Bronchial epithelial cell (primary cell): ENCODE data around the gene HADH. TPM values are rescaled to one million over a fixed set of nuclear protein-coding genes. Genes with fewer than 3 reads are reported as not detected.

Source experiments
- DNase-seq: peaks from one replicate; pipeline ENCODE4 v3.0.0-alpha.2; 2010; ENCODE audit warnings: low read depth
- FAIRE-seq: peaks from 2 replicates; lab custom pipeline; 2011; peaks lifted over from hg19 to GRCh38; lab: Jason Lieb, UNC
- H3K27me3 ChIP-seq: 2 replicates; pipeline ENCODE4 v1.5.1; 2011; ENCODE audit warnings: low read length; ENCODE audit not compliant: control insufficient read depth, insufficient read depth
- H3K36me3 ChIP-seq: 2 replicates; pipeline ENCODE4 v1.5.1; 2011; ENCODE audit warnings: low read length; ENCODE audit not compliant: control insufficient read depth, insufficient read depth
- H3K4me3 ChIP-seq: 2 replicates; pipeline ENCODE4 v1.5.1; 2011; ENCODE audit warnings: mild to moderate bottlenecking, low read depth, low read length, control low read depth
- total RNA-seq: library from RNA; depleted of rRNA; stranded (reverse); fragments of >200 nt; gene quantifications from 2 replicates; pipeline ENCODE4 v1.2.1, GENCODE V29; 2014
- TF ChIP-seq, protein P1 (sequence below): IDR thresholded peaks from 2 replicates; pipeline ENCODE4 v1.5.1; 2011; ENCODE audit warnings: mild to moderate bottlenecking, moderate library complexity, low read length, control low read depth, inconsistent platforms; ENCODE audit not compliant: insufficient read depth, severe bottlenecking

HADH gene
- total RNA-seq, 1 donor from 2014 or later = 7.1 TPM

DNA sequence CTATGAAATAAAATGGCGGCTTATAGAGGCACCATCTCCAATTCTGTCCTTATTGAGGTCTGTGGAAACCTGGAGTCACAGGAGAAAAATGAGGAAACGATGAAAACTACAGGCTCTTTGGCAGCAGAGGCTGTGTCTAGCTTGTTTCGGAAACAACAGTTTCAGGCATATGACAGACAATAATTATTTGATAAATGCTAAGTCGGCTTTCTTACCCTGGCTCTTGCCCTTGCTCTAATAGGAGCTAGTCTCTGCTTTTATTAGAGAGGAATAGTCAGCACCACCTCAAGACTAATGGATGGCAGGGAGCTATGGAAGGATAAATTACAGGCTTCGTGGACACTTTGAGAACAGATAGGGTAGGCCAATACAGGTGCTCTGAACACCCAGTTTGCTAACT, 24.3 kb downstream of the HADH start:
- FAIRE-seq = no peak
- DNase-seq = no peak
- Histone ChIP-seq H3K36me3 (peaks cover 7% of the 10 kb centered on the region), H3K4me3 (no peak overlapping the region), H3K27me3 (no peaks in the 10 kb centered on the region)
- TF ChIP-seq, protein P1, sequence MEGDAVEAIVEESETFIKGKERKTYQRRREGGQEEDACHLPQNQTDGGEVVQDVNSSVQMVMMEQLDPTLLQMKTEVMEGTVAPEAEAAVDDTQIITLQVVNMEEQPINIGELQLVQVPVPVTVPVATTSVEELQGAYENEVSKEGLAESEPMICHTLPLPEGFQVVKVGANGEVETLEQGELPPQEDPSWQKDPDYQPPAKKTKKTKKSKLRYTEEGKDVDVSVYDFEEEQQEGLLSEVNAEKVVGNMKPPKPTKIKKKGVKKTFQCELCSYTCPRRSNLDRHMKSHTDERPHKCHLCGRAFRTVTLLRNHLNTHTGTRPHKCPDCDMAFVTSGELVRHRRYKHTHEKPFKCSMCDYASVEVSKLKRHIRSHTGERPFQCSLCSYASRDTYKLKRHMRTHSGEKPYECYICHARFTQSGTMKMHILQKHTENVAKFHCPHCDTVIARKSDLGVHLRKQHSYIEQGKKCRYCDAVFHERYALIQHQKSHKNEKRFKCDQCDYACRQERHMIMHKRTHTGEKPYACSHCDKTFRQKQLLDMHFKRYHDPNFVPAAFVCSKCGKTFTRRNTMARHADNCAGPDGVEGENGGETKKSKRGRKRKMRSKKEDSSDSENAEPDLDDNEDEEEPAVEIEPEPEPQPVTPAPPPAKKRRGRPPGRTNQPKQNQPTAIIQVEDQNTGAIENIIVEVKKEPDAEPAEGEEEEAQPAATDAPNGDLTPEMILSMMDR = no peak

DNA sequence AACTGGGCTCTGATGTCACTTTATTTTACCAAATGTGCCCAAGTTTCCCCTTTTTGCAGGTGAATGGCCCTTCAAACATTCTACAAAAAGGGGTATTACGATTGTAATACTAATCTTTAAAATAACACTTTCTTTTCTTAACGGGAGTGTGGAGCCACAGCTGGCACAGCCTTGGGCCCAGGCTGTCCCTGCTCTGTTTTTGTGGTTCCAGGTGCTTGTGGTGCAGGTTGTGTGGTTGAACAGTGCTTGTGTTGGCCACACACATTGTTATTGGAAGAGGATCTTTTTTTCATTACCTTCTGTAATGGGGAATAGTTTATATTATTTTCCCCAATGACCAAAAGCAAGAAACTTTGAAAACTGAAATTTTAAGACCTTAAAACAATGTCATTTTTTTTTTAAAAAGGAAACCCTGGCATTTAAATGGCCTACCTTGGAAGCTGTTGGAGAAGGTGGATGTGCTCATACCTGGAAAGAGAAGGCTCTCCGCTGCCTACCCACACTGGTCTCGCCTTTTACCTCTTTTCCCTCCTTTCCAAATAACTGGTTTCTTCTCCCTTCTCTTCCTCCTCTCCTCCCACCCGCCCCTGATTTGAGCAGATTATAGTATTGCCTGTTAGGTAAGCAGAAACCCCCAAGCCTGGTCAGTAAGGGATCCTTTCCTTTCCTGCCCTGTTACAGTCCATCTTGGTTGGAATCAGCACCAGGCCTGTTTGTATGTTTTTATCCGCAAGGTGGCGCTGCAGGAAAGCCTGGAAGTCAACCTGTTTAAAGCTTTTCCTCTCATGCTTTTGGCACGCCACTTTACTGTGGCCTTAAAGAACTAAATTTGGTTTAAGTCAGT, 28.6 kb downstream of the HADH start:
- Histone ChIP-seq H3K36me3 (peaks cover 20% of the 10 kb centered on the region), H3K4me3 (no peak overlapping the region), H3K27me3 (no peaks in the 10 kb centered on the region)
- TF ChIP-seq, protein P1 = peak; percentile 83
- no peak for FAIRE-seq
- DNase-seq = peak; percentile 68

DNA sequence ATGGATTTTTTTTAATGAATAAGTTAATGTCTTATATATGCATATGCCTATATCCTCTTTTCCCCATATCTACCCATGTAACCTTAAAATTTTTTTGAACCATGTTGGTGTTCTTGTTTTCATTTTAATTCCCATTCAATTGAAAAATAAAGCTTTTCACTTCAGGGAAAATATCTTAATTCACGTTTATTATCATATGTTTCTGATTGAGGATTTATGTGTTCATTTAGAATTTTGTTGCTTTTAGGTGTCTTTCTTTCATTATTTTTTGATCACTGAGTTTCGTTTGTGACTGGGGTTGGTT, 29.1 kb downstream of the HADH start:
- Histone ChIP-seq H3K27me3 (no peaks in the 10 kb centered on the region), H3K4me3 (no peak overlapping the region), H3K36me3 (peaks cover 20% of the 10 kb centered on the region)
- TF ChIP-seq, protein P1 = no peak
- DNase-seq (no peak), FAIRE-seq (no peak)

DNA sequence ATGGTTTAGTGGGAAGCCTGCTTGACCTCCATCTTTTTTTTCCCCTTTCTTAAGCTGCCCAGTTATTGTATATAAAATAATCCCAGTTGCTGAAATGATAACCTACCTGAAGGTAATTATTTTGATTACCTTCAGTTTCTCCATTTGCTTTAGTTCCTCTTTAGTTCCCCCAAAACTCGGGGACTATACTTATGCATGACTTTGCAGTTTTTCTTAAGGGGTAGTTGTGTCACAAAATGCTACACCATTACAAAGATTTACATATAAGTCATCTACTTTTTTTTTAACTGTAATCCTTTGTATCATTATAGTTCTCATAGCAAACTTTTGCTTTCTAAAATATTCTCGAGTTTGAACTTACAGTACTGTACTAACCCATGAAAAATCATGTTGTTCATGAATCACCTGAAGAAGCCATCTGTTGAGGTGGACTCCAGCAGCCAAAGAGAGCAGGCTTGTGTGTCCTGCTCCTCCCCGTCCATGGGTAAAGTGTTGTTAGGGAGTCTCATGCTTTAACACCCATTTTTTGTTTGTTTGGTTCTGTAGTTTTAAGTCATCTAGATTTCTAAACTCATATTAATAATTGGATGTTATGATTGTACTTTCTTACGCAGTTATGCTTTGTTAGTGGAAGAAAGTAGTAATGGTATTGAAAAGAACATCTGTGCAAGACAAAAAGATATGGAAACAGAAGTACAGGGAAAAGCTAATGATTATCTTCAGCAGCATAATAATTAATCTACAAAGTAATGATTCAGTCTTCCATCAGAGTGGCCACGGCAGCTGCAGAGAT, 34.6 kb downstream of the HADH start:
- Histone ChIP-seq H3K36me3 (peaks cover 17% of the 10 kb centered on the region), H3K27me3 (no peaks in the 10 kb centered on the region)

DNA sequence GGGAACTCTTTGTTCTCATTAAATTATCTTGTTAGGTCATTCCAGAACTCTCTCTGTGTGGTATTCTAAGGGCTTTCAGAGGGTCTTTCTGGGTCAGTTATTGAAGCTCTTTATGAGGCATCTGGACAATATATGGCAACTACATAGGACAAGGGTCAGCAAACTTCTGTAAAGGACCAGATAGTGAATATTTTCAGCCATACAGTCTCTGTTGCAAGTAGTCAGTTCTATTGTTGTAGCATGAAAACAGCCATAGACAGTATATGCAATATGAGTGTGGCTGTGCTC, 35.1 kb downstream of the HADH start:
- TF ChIP-seq, protein P1 = no peak
- H3K27me3 ChIP-seq = no peaks in the 10 kb centered on the region
- FAIRE-seq = no peak
- H3K36me3 ChIP-seq = peaks cover 12% of the 10 kb centered on the region
- no peak overlapping the region for H3K4me3 ChIP-seq
- DNase-seq = no peak

More for the DNA sequence above, 34.6 kb downstream of the HADH start:
- DNase-seq (no peak), FAIRE-seq (no peak)
- H3K4me3 ChIP-seq = no peak overlapping the region
- TF ChIP-seq, protein P1 = no peak
